Mesenchymal stem cell (in vitro differentiated cells and primary cell): Measurements from ENCODE around the gene GALK1.

ENCODE experiments used
- DNase-seq: peaks from one replicate; pipeline ENCODE4 v3.0.0-alpha.2; 2013
- H2AFZ ChIP-seq: one replicate; pipeline ENCODE4 v1.6.1; 2013; ENCODE audit warnings: low read depth, mild to moderate bottlenecking, control low read depth, inconsistent platforms, low read length, moderate library complexity
- H2AK5ac ChIP-seq: 2 replicates; pipeline ENCODE4 v1.6.1; 2013; ENCODE audit warnings: low read length, moderate library complexity, mild to moderate bottlenecking, inconsistent platforms; ENCODE audit not compliant: severe bottlenecking
- H2BK120ac ChIP-seq: one replicate; pipeline ENCODE4 v1.6.1; 2013; ENCODE audit warnings: low read depth, mild to moderate bottlenecking, inconsistent platforms, low read length, moderate library complexity
- H2BK12ac ChIP-seq, 2 experiments: one replicate each; pipeline ENCODE4 v1.6.1; 2013; ENCODE audit warnings: inconsistent platforms in 2 of 2, low read length in 2 of 2, mild to moderate bottlenecking in 2 of 2, moderate library complexity in 2 of 2, control low read depth in 1 of 2
- H2BK15ac ChIP-seq: one replicate; pipeline ENCODE4 v1.6.1; 2013; ENCODE audit warnings: mild to moderate bottlenecking, low read depth, inconsistent platforms; ENCODE audit not compliant: poor library complexity, severe bottlenecking
- H2BK5ac ChIP-seq: 2 replicates; pipeline ENCODE4 v1.6.1; 2013; ENCODE audit warnings: low read depth, mild to moderate bottlenecking, low read length, control low read depth, inconsistent platforms; ENCODE audit not compliant: poor library complexity, severe bottlenecking
- H3K14ac ChIP-seq, 2 experiments: one replicate each; pipeline ENCODE4 v1.6.1; 2013; ENCODE audit warnings: inconsistent platforms in 2 of 2, low read length in 2 of 2, control low read depth in 1 of 2, mild to moderate bottlenecking in 1 of 2, moderate library complexity in 1 of 2
- H3K18ac ChIP-seq, 2 experiments: one replicate each; pipeline ENCODE4 v1.6.1; 2013; ENCODE audit warnings: inconsistent platforms in 2 of 2, low read length in 2 of 2, control low read depth in 1 of 2, low read depth in 1 of 2, mild to moderate bottlenecking in 1 of 2
- H3K23ac ChIP-seq, 2 experiments: one replicate each; pipeline ENCODE4 v1.6.1; 2013; ENCODE audit warnings: inconsistent platforms in 2 of 2, low read length in 2 of 2, mild to moderate bottlenecking in 2 of 2, moderate library complexity in 2 of 2, control low read depth in 1 of 2
- H3K27ac ChIP-seq: 2 replicates; pipeline ENCODE4 v1.5.1; 2013; ENCODE audit warnings: mild to moderate bottlenecking, moderate library complexity, low read length, control low read depth, inconsistent platforms; ENCODE audit not compliant: poor library complexity, severe bottlenecking
- H3K27me3 ChIP-seq, 2 experiments: 2 replicates each; pipeline versions ENCODE4 v1.6.1 to v1.7.0; 2013; ENCODE audit warnings: low read length in 2 of 2, mild to moderate bottlenecking in 2 of 2, moderate library complexity in 2 of 2, control low read depth in 1 of 2, inconsistent platforms in 1 of 2; ENCODE audit not compliant: control insufficient read depth in 1 of 2, insufficient read depth in 1 of 2
- H3K36me3 ChIP-seq, 2 experiments: 2 replicates each; pipeline versions ENCODE4 v1.6.1 to v1.7.0; 2013; ENCODE audit warnings: low read length in 2 of 2, control low read depth in 1 of 2, inconsistent platforms in 1 of 2, low read depth in 1 of 2, mild to moderate bottlenecking in 1 of 2; ENCODE audit not compliant: insufficient read depth in 2 of 2, control insufficient read depth in 1 of 2
- H3K4ac ChIP-seq, 2 experiments: one replicate each; pipeline ENCODE4 v1.6.1; 2013; ENCODE audit warnings: inconsistent platforms in 2 of 2, low read length in 2 of 2, mild to moderate bottlenecking in 2 of 2, moderate library complexity in 2 of 2, control low read depth in 1 of 2, low read depth in 1 of 2
- H3K4me1 ChIP-seq: 2 replicates; pipeline ENCODE4 v1.6.1; 2013; ENCODE audit warnings: low read depth, low read length, control low read depth; ENCODE audit not compliant: control insufficient read depth, insufficient read depth
- H3K4me2 ChIP-seq: 2 replicates; pipeline ENCODE4 v1.6.1; 2013; ENCODE audit warnings: low read length, mild to moderate bottlenecking, inconsistent platforms; ENCODE audit not compliant: poor library complexity, severe bottlenecking
- H3K4me3 ChIP-seq, 2 experiments: 2 replicates each; pipeline versions ENCODE4 v1.5.1 to v1.7.0; 2013; ENCODE audit warnings: low read length in 2 of 2, mild to moderate bottlenecking in 2 of 2, control low read depth in 1 of 2, low read depth in 1 of 2; ENCODE audit not compliant: insufficient read depth in 1 of 2
- H3K79me1 ChIP-seq: replicated peaks from 2 replicates; pipeline ENCODE4 v1.6.1; 2013; ENCODE audit warnings: mild to moderate bottlenecking, control low read depth, low read length, inconsistent platforms; ENCODE audit not compliant: poor library complexity, severe bottlenecking
- H3K9ac ChIP-seq: 2 replicates; pipeline ENCODE4 v1.7.0; 2013; ENCODE audit warnings: mild to moderate bottlenecking, low read length, moderate library complexity
- H3K9me3 ChIP-seq: 2 replicates; pipeline ENCODE4 v1.7.0; 2013; ENCODE audit warnings: mild to moderate bottlenecking, low read length; ENCODE audit not compliant: control insufficient read depth
- H4K8ac ChIP-seq: one replicate; pipeline ENCODE4 v1.6.1; 2013; ENCODE audit warnings: inconsistent platforms, mild to moderate bottlenecking, low read length, moderate library complexity
- H4K91ac ChIP-seq: one replicate; pipeline ENCODE4 v1.6.1; 2013; ENCODE audit warnings: mild to moderate bottlenecking, low read length, inconsistent platforms
- WGBS: methylation state at CpG from one replicate; pipeline ENCODE4 v1.1.7; 2013; ENCODE audit warnings: mixed read lengths; 5-methylcytosine and 5-hydroxymethylcytosine counted together

GALK1 gene

DNA sequence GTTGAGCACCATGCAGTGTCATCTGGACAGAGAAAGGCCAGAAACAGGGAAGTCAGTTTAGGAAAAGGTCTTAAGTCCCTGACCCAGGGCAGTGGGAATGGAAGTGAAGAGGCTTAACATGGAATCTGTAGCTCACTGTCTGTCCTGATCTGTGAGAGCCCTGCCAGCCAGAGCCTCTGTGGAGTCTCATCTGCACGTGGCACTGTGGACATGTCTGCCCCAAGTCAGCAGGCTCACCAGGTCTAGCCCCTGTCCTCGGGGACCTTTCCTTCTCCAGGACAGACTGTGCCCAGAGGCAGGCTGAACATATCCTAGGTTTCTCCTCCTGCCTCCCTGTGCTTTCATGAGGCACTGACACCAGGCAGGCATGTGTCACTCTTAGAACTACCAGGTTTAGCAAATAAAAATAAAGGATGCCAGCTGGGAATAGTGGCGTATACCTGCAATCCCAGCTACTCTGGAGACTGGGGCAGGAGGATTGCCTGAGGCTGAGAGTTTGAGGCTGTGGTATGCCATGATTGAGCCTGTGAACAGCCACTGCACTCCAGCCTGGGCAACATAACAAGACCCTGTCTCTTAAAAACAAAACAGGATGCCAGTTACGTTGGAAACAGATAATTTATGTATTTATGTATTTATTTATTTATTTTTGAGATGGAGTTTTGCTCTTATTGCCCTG lies 42.0 kb upstream of the GALK1 start:
- WGBS, result 96% methylated on average over 3 of the region's 4 CpGs
- Histone ChIP-seq H3K27ac (no peak overlapping the region), H3K18ac (no peak overlapping the region), H2AFZ (no peak overlapping the region), H2BK15ac (no peak overlapping the region), H3K4me2 (no peak overlapping the region), H2BK120ac (no peak overlapping the region), H3K36me3 (peaks cover 29% of the 10 kb centered on the region in 2 experiments), H3K14ac (no peak overlapping the region), H3K9me3 (no peaks in the 10 kb centered on the region), H3K23ac (no peak overlapping the region), H2AK5ac (no peak overlapping the region), H3K9ac (no peak overlapping the region), H3K79me1 (peaks cover 38% of the 10 kb centered on the region), H3K4me1 (peaks cover 13% of the 10 kb centered on the region), H3K4me3 (no peak overlapping the region), H2BK5ac (no peak overlapping the region), H4K8ac (peak overlapping the region; percentile 30), H3K4ac (no peak overlapping the region), H3K27me3 (no peaks in the 10 kb centered on the region), H2BK12ac (peak overlapping the region in 1 of 2 experiments; percentile 5), H4K91ac (no peak overlapping the region)
- DNase-seq, result no peak

DNA sequence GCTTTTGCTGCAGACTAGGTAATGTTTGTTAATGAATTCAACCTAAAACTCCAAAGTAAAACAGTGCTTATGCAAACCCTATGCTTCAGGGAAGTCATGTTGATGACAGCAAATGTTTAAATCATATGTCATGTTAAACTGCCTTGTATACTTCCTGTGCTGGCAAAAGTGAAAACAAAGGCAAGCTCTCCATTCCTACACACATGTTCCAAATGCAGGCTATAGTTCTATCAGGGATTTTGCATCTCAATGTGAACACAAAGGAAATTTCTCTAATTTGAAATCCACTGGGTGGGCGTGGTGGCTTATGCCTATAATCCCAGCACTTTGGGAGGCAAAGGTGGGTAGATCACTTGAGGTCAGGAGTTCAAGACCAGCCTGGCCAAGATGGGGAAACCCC lies 38.9 kb upstream of the GALK1 start:
- Histone ChIP-seq H4K91ac (no peak overlapping the region), H2AK5ac (no peak overlapping the region), H3K4ac (no peak overlapping the region), H2AFZ (no peak overlapping the region), H3K4me3 (no peak overlapping the region), H3K4me2 (no peak overlapping the region), H3K23ac (no peak overlapping the region), H2BK12ac (no peak overlapping the region), H3K9ac (no peak overlapping the region), H3K36me3 (peaks cover 15 to 24% of the 10 kb centered on the region in 2 experiments), H3K79me1 (peaks cover 32% of the 10 kb centered on the region), H3K27me3 (no peaks in the 10 kb centered on the region), H2BK120ac (no peak overlapping the region), H2BK5ac (no peak overlapping the region), H4K8ac (no peak overlapping the region), H3K27ac (no peak overlapping the region), H3K14ac (no peak overlapping the region), H3K18ac (no peak overlapping the region), H3K9me3 (no peaks in the 10 kb centered on the region), H2BK15ac (no peak overlapping the region), H3K4me1 (peaks cover 3% of the 10 kb centered on the region)
- DNase-seq, result no peak
- 86% methylated on average over 1 of the region's 1 CpG for WGBS

DNA sequence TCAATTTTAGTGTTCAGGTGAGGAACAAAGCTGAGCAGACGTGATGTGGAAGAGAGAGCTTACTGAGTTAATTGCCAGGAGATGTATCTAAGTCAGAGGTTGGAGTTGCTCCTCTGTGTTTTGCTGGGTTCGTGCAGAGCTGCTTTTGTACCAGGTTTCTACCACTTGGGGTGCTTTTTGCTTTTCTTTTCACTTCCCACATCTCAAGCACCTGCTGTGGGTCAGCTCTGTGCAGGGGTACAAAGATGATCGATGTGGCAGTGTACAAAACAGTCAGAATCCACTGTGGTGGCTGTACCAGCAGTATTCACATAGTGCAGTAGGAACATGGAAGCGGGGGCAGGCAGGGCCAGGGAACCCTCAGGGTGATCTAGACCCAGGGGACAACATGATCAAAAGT lies 34.4 kb upstream of the GALK1 start:
- H3K27ac ChIP-seq, result no peak overlapping the region
- no peak overlapping the region for H2BK120ac ChIP-seq

DNA sequence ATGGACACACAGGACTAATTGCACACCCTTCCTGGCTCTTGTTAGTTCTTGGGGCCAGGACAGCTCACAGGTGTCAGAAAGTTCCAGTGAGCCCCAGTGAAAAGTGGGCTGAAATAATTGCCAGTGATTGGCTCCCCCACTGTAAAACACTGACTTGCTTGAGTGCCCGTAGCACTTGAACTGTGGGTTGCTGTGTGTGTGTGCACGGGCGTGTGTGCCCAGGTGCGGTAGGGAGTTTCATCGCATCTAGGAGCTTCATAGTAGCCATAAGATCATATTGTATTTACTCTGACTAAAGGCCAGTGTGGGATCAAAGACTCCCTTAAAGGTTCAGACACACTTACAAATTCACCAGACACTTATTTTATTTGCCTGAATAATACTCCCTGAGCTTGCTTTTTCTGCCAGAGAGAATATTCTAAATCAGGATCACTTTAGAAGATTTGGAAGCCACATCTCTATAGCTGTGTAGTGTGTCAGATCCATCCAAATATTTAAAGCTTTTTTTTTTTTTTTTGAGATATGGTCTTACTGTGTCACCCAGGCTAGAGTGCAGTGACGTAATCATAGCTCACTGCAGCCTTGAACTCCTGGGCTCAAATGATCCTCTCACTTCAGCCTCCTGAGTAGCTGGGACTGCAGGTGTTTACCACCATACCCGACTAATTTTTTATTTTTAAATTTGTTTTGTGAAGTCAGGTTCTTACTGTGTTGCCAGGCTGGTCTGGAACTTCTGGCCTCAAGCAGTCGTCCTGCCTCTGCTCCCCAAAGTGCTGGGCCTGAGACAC lies 31.0 kb upstream of the GALK1 start:
- H3K27me3 ChIP-seq, result no peaks in the 10 kb centered on the region

More for the DNA sequence above, 34.4 kb upstream of the GALK1 start:
- no peak overlapping the region for H2AFZ ChIP-seq
- no peak for DNase-seq
- no peaks in the 10 kb centered on the region for H3K4me1 ChIP-seq
- H3K23ac ChIP-seq, result no peak overlapping the region
- no peak overlapping the region for H3K4ac ChIP-seq
- H3K9ac ChIP-seq, result no peak overlapping the region
- no peak overlapping the region for H2BK15ac ChIP-seq
- no peaks in the 10 kb centered on the region for H3K9me3 ChIP-seq
- H4K91ac ChIP-seq, result no peak overlapping the region
- H3K18ac ChIP-seq, result no peak overlapping the region
- H4K8ac ChIP-seq, result no peak overlapping the region
- no peak overlapping the region for H3K4me2 ChIP-seq
- H2BK12ac ChIP-seq, result no peak overlapping the region
- no peak overlapping the region for H3K4me3 ChIP-seq
- H2AK5ac ChIP-seq, result no peak overlapping the region
- no peak overlapping the region for H2BK5ac ChIP-seq
- no peaks in the 10 kb centered on the region for H3K27me3 ChIP-seq
- no peak overlapping the region for H3K14ac ChIP-seq
- H3K79me1 ChIP-seq, result peaks cover 23% of the 10 kb centered on the region
- peaks cover 35 to 59% of the 10 kb centered on the region in 2 experiments for H3K36me3 ChIP-seq
- WGBS, result 95% methylated on average over 4 of the region's 4 CpGs

More for the DNA sequence above, 31.0 kb upstream of the GALK1 start:
- no peak overlapping the region for H2BK12ac ChIP-seq
- no peak overlapping the region for H3K23ac ChIP-seq
- no peak overlapping the region for H4K8ac ChIP-seq
- peaks cover 23% of the 10 kb centered on the region for H3K79me1 ChIP-seq
- no peaks in the 10 kb centered on the region for H3K4me1 ChIP-seq
- H2BK120ac ChIP-seq, result no peak overlapping the region
- no peak overlapping the region for H2AK5ac ChIP-seq
- H3K9me3 ChIP-seq, result no peaks in the 10 kb centered on the region
- H2BK15ac ChIP-seq, result no peak overlapping the region
- H3K14ac ChIP-seq, result no peak overlapping the region
- no peak overlapping the region for H4K91ac ChIP-seq
- H2BK5ac ChIP-seq, result no peak overlapping the region
- no peak overlapping the region for H2AFZ ChIP-seq
- 100% methylated on average over 2 of the region's 8 CpGs for WGBS
- H3K4me3 ChIP-seq, result no peak overlapping the region
- DNase-seq, result no peak
- H3K27ac ChIP-seq, result no peak overlapping the region
- H3K4me2 ChIP-seq, result no peak overlapping the region
- peaks cover 39 to 72% of the 10 kb centered on the region in 2 experiments for H3K36me3 ChIP-seq
- no peak overlapping the region for H3K18ac ChIP-seq
- no peak overlapping the region for H3K9ac ChIP-seq
- no peak overlapping the region for H3K4ac ChIP-seq
